ENCODE data around the gene CAMKV.

Gene CAMKV

DNA sequence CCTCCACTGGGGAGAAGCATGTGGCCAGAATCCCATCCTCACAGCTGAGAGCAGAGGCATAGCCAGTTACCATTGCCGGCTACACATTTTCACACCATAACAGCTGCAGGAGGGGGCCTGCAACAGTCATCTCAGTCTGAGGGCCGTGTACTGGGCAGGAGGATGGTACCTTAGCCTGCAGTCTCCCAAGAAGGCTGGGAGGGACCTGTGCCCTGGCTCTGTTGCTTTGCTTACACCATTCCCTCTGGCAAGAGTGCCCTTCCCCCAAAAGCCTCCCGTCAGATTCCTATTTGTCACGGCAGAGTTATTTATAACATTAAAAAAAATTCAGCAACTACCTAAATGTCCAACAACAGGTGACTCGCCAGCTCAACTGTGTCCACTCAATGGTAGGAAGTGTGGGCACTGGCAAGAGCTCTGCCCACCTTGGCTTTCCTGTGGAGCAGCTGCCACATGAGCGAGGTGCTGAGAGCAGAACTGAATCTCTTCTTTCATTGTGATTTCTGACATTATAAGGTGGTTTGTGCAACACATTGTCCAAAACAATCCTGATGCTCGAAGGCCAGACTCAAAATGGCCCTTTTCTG, 4.4 kb downstream of the CAMKV start:
- H3K27me3 ChIP-seq (ENCODE audit: low read length) = no peaks in the 10 kb centered on the region

DNA sequence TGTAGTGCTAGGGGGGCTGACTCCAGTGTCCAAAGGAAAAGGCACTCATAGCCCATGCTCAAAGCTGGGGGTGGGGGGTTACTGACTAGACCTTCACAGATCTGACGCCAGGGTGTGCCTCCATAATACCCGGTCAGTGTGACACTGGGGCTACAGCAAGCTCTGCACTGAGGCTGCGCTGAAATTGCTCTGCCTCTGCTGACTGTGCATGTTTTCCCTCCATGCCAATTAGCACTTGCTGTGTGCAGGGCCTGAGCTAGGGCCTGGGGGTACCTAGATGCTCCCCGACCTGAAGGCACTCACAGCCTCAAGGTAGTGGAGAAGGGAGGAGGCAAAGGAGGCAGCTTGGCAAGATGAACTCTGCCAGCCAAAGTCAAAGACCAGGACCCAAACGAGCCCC, 5.2 kb downstream of the CAMKV start:
- Histone ChIP-seq H3K27me3 (ENCODE audit: low read length) (no peaks in the 10 kb centered on the region), H4K20me1 (ENCODE audit: low read depth, low read length) (no peaks in the 10 kb centered on the region)

More for the DNA sequence above, 4.4 kb downstream of the CAMKV start:
- no peaks in the 10 kb centered on the region for H3K79me2 ChIP-seq (ENCODE audit: insufficient read depth, low read length)
- TF ChIP-seq, protein P1, sequence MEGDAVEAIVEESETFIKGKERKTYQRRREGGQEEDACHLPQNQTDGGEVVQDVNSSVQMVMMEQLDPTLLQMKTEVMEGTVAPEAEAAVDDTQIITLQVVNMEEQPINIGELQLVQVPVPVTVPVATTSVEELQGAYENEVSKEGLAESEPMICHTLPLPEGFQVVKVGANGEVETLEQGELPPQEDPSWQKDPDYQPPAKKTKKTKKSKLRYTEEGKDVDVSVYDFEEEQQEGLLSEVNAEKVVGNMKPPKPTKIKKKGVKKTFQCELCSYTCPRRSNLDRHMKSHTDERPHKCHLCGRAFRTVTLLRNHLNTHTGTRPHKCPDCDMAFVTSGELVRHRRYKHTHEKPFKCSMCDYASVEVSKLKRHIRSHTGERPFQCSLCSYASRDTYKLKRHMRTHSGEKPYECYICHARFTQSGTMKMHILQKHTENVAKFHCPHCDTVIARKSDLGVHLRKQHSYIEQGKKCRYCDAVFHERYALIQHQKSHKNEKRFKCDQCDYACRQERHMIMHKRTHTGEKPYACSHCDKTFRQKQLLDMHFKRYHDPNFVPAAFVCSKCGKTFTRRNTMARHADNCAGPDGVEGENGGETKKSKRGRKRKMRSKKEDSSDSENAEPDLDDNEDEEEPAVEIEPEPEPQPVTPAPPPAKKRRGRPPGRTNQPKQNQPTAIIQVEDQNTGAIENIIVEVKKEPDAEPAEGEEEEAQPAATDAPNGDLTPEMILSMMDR (IDR thresholded peaks at IDR 0.05; ENCODE audit: insufficient read depth, low read length, poor library complexity, severe bottlenecking) = no peak
- TF ChIP-seq EZH2phosphoT487 (conservative IDR thresholded peaks at IDR 0.05; ENCODE audit: low read length) = no peak
- H3K9me3 ChIP-seq (ENCODE audit: insufficient read depth, low read length) = no peaks in the 10 kb centered on the region
- no peaks in the 10 kb centered on the region for H4K20me1 ChIP-seq (ENCODE audit: low read depth, low read length)
- no peak overlapping the region for H3K4me3 ChIP-seq (ENCODE audit: insufficient read depth, low read length, poor library complexity, severe bottlenecking)
- no peaks in the 10 kb centered on the region for H3F3A ChIP-seq (ENCODE audit: insufficient read depth)
- no peaks in the 10 kb centered on the region for H3K36me3 ChIP-seq (ENCODE audit: low read length)
- H3K27ac ChIP-seq (ENCODE audit: low read depth, low read length) = no peak overlapping the region
- H3K9ac ChIP-seq (ENCODE audit: low read length) = no peak overlapping the region
- H2AFZ ChIP-seq (ENCODE audit: low read depth, low read length, severe bottlenecking) = no peak overlapping the region
- H3K4me2 ChIP-seq (ENCODE audit: low read depth, low read length, poor library complexity, severe bottlenecking) = no peak overlapping the region
- H3K9me2 ChIP-seq (replicated peaks; ENCODE audit: insufficient read depth, low read length) = no peaks in the 10 kb centered on the region

DNA sequence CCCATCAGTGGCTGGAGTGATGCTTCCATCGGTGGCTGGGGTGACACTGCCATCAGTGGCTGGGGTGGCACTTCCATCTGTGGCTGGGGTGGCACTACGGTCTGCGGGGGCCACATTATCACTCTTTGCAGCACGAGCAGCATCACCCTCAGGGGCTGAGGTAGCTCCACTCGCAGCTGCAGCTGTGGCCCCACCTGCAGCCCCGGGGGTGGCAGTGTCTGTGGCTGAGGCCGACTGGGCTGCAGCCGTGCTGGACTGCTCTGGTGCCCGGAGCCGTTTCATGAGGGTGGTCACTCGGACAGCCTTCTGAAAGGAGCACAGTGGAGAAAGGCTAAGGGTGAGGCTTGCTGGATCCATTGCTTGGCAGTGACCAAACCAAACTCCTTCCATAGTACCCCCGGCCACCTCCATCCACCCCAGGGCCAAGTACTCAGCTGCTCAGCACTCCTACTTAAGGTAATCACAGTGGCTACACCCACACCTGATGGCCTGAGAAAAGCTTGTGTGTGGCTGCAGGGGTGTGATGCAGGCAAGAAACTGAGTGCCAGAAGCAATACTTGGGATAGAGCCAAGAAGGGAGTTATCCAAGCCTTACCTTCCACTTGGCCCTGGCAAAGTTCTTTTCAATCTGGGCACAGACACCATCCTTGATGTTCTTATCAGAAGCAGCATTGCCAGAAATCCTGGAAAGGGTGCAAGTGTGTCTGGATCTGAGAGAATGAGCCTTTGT, 10.0 kb downstream of the CAMKV start:
- H3K9me3 ChIP-seq (ENCODE audit: insufficient read depth, low read length) = no peaks in the 10 kb centered on the region
- TF ChIP-seq EZH2phosphoT487 (conservative IDR thresholded peaks at IDR 0.05; ENCODE audit: low read length) = no peak
- TF ChIP-seq, protein P1 (IDR thresholded peaks at IDR 0.05; ENCODE audit: insufficient read depth, low read length, poor library complexity, severe bottlenecking) = no peak

More for the DNA sequence above, 5.2 kb downstream of the CAMKV start:
- H2AFZ ChIP-seq (ENCODE audit: low read depth, low read length, severe bottlenecking) = no peak overlapping the region
- H3K27ac ChIP-seq (ENCODE audit: low read depth, low read length) = no peak overlapping the region
- TF ChIP-seq, protein P1 (IDR thresholded peaks at IDR 0.05; ENCODE audit: insufficient read depth, low read length, poor library complexity, severe bottlenecking) = no peak
- TF ChIP-seq EZH2phosphoT487 (conservative IDR thresholded peaks at IDR 0.05; ENCODE audit: low read length) = no peak
- no peak overlapping the region for H3K9ac ChIP-seq (ENCODE audit: low read length)
- no peaks in the 10 kb centered on the region for H3K36me3 ChIP-seq (ENCODE audit: low read length)
- H3K4me3 ChIP-seq (ENCODE audit: insufficient read depth, low read length, poor library complexity, severe bottlenecking) = no peak overlapping the region
- H3K4me2 ChIP-seq (ENCODE audit: low read depth, low read length, poor library complexity, severe bottlenecking) = no peak overlapping the region
- no peaks in the 10 kb centered on the region for H3K9me3 ChIP-seq (ENCODE audit: insufficient read depth, low read length)
- no peaks in the 10 kb centered on the region for H3K79me2 ChIP-seq (ENCODE audit: insufficient read depth, low read length)
- no peaks in the 10 kb centered on the region for H3K9me2 ChIP-seq (replicated peaks; ENCODE audit: insufficient read depth, low read length)
- H3F3A ChIP-seq (ENCODE audit: insufficient read depth) = no peaks in the 10 kb centered on the region

More for the DNA sequence above, 10.0 kb downstream of the CAMKV start:
- Histone ChIP-seq H3K4me3 (ENCODE audit: insufficient read depth, low read length, poor library complexity, severe bottlenecking) (no peak overlapping the region), H3K9ac (ENCODE audit: low read length) (no peak overlapping the region), H3F3A (ENCODE audit: insufficient read depth) (no peaks in the 10 kb centered on the region), H3K27me3 (ENCODE audit: low read length) (no peaks in the 10 kb centered on the region), H3K27ac (ENCODE audit: low read depth, low read length) (no peak overlapping the region), H2AFZ (ENCODE audit: low read depth, low read length, severe bottlenecking) (no peak overlapping the region), H3K79me2 (ENCODE audit: insufficient read depth, low read length) (peaks cover 15% of the 10 kb centered on the region), H3K36me3 (ENCODE audit: low read length) (no peaks in the 10 kb centered on the region), H3K9me2 (replicated peaks; ENCODE audit: insufficient read depth, low read length) (no peaks in the 10 kb centered on the region), H4K20me1 (ENCODE audit: low read depth, low read length) (no peaks in the 10 kb centered on the region), H3K4me2 (ENCODE audit: low read depth, low read length, poor library complexity, severe bottlenecking) (no peak overlapping the region)
